ENCODE measurements around the gene ILRUN. TPM values are rescaled to one million over a fixed set of nuclear protein-coding genes. Genes with fewer than 3 reads are reported as not detected.
A peak's percentile ranks its signal among the peaks of the same experiment; 100 is the strongest.

The ILRUN gene
- total RNA-seq, 1 experiment from 2014 or later, result 64.6 TPM

DNA sequence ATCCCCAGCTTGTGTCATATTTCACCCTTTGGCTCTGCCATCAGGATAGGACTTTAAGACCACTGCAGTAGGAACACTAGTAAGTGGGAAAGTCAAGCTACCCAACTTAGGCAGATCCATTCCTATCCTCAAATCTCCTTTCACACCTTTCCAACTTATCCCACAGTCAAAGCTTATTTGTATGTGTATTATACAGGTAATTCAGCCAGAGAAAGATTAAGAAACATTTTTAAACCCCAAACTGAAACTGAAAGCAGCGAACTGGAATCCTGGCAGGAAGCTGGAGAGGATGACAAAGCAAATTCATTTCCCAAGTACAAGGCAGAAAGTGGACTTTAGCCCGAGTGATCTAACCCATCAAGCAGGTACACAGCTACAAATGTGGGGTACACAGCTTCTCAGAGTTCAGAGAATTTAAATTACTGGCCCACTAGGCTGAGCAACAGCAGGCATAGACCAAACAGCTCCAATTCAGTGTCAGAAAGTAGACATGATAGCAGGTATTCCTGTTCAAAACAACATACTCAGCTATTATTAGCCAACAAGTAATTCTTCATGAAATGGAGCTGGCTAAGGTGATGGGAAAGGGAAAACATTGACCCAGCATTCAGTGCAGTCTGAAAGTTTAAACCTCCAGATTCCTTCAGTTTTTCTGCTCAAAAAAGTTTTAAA lies 39.1 kb downstream of the ILRUN start:
- Mint-ChIP-seq H3K27me3 (ENCODE audit: low read depth) (no peaks in the 10 kb centered on the region), H3K9me3 (no peaks in the 10 kb centered on the region), H3K4me3 (no peak overlapping the region), H3K36me3 (ENCODE audit: insufficient read depth in 1 of 3, low read depth in 3 of 3) (peaks cover 4 to 15% (median 12%) of the 10 kb centered on the region in 3 experiments; a peak in 5 of 7 replicates), H3K27ac (peak overlapping the region; percentile 3 to 81 (median 80); a peak in 6 of 7 replicates), H3K4me1 (peaks cover 19 to 22% of the 10 kb centered on the region in 2 experiments)
- TF ChIP-seq CTCF (conservative IDR thresholded peaks at IDR 0.05), result no peak
- DNase-seq, result no peak
- H3K27me3 ChIP-seq (ENCODE audit: insufficient read depth, low read length), result no peaks in the 10 kb centered on the region
- H3K79me1 ChIP-seq (ENCODE audit: insufficient read depth, low read depth, low read length, poor library complexity, severe bottlenecking), result peaks cover 3% of the 10 kb centered on the region
- no peak overlapping the region for H2AFZ ChIP-seq (ENCODE audit: low read length)
- H2AK5ac ChIP-seq (ENCODE audit: insufficient read length, low read length), result no peak overlapping the region
- no peak overlapping the region for H3K4ac ChIP-seq (ENCODE audit: low read depth, low read length)
- no peak overlapping the region for H3K9ac ChIP-seq (ENCODE audit: extremely low read depth, insufficient read length, low read length)
- H4K5ac ChIP-seq (ENCODE audit: insufficient read length, low read depth, low read length), result peak overlapping the region; percentile 65
- no peak overlapping the region for H4K8ac ChIP-seq (replicated peaks; ENCODE audit: insufficient read length, low read depth, low read length)
- peak overlapping the region; percentile 20 for H3K27ac ChIP-seq (ENCODE audit: insufficient read length, low read depth, low read length)
- H4K91ac ChIP-seq (ENCODE audit: insufficient read length, low read depth, low read length), result no peak overlapping the region
- no peaks in the 10 kb centered on the region for H3K9me3 ChIP-seq (ENCODE audit: control insufficient read depth, low read depth, low read length)
- no peak overlapping the region for H3T11ph ChIP-seq (ENCODE audit: low read length)
- H3K14ac ChIP-seq (ENCODE audit: insufficient read depth, low read length), result no peak overlapping the region
- H3K4me2 ChIP-seq (ENCODE audit: insufficient read depth, insufficient read length, low read length), result no peak overlapping the region
- H3K23ac ChIP-seq (ENCODE audit: insufficient read length, low read depth, low read length), result no peak overlapping the region
- H2BK120ac ChIP-seq (ENCODE audit: low read depth, low read length, poor library complexity, severe bottlenecking), result no peak overlapping the region
- no peaks in the 10 kb centered on the region for H3K23me2 ChIP-seq (ENCODE audit: insufficient read length, low read depth, low read length, poor library complexity, severe bottlenecking)
- no CpG with 5 or more reads among the region's 2 CpGs for WGBS (ENCODE audit: extremely low coverage, insufficient read length, low lambda C conversion rate)
- H2BK5ac ChIP-seq (ENCODE audit: insufficient read length, low read length), result no peak overlapping the region
- H3K18ac ChIP-seq (ENCODE audit: insufficient read length, low read depth, low read length), result peak overlapping the region; percentile 30
- no peak overlapping the region for H2BK15ac ChIP-seq (ENCODE audit: low read depth, low read length)
- no peaks in the 10 kb centered on the region for H4K20me1 ChIP-seq (ENCODE audit: control insufficient read depth, insufficient read depth, insufficient read length)
- no peak overlapping the region for H2BK20ac ChIP-seq (ENCODE audit: low read depth, low read length, poor library complexity, severe bottlenecking)
- H3K56ac ChIP-seq (ENCODE audit: insufficient read length, low read depth, low read length), result no peak overlapping the region
- H3K4me1 ChIP-seq (ENCODE audit: insufficient read depth, low read length), result peaks cover 8% of the 10 kb centered on the region; the same call in 1 of the 2 replicates
- no peak overlapping the region for H2BK12ac ChIP-seq (ENCODE audit: insufficient read length, low read depth, low read length)
- H3K79me2 ChIP-seq (ENCODE audit: insufficient read depth, low read length), result no peaks in the 10 kb centered on the region; the same call in 1 of the 2 replicates
